Left lobe of liver (tissue), 2 donors: ENCODE results near the gene MPL. TPM values are rescaled to one million over a fixed set of nuclear protein-coding genes. Genes with fewer than 3 reads are reported as not detected.

Source experiments
- ATAC-seq: fragments of 200-7000 bp; cut with Tn5 transposase; one replicate; pipeline ENCODE4 v1.9.1; 2020; ENCODE audit warnings: mild to moderate bottlenecking, moderate library complexity
- DNase-seq: peaks from one replicate; pipeline ENCODE4 v3.0.0-alpha.2; 2020; ENCODE audit warnings: low spot score
- total RNA-seq: library from RNA; stranded (reverse); gene quantifications from one replicate; pipeline ENCODE4 v1.2.1, GENCODE V29; 2021
- donor health status: DM: no; HTN: no; CAD: no; lungs with moderate emphysema.
- donor health status: DM: no; HTN: yes; CAD: no.

Gene MPL
- total RNA-seq, result 0.15 TPM

GRCh38 chr1:43337588-43337987, at the start of gene MPL:
TSS of gene MPL (plus strand) at chr1:43337818. CDS start at chr1:43337849, 31 bp downstream.
- ATAC-seq (no peak), DNase-seq (no peak)

- ATAC-seq, result no peak
- DNase-seq, result no peak
Observed at GRCh38 chr1:43288058-43288784, 49.4 kb upstream of the MPL start.

- DNase-seq (no peak), ATAC-seq (no peak)
Observed at GRCh38 chr1:43288785-43289706, 48.6 kb upstream of the MPL start.

GRCh38 chr1:43292216-43292615, 45.4 kb upstream of the MPL start:
- ATAC-seq, result no peak
- DNase-seq, result no peak

GRCh38 chr1:43292679-43293078, 44.9 kb upstream of the MPL start:
- no peak for DNase-seq
- no peak for ATAC-seq

GRCh38 chr1:43293176-43293575, 44.4 kb upstream of the MPL start:
- no peak for DNase-seq
- no peak for ATAC-seq

- ATAC-seq (no peak), DNase-seq (no peak)
Observed at GRCh38 chr1:43293896-43294760, 43.5 kb upstream of the MPL start.

GRCh38 chr1:43294761-43295160, 42.9 kb upstream of the MPL start:
- ATAC-seq (no peak), DNase-seq (no peak)

GRCh38 chr1:43296207-43296606, 41.4 kb upstream of the MPL start:
- ATAC-seq (no peak), DNase-seq (no peak)

GRCh38 chr1:43298055-43298454, 39.6 kb upstream of the MPL start:
- DNase-seq, result no peak
- no peak for ATAC-seq

- DNase-seq, result no peak
Observed at GRCh38 chr1:43299101-43299500, 38.5 kb upstream of the MPL start.

GRCh38 chr1:43300378-43301094, 37.1 kb upstream of the MPL start, which contains the start of gene TIE1:
TSS of gene TIE1 (plus strand) at chr1:43300982. CDS start at chr1:43301072, 90 bp downstream.
- DNase-seq (no peak), ATAC-seq (peak; percentile 37)

More at GRCh38 chr1:43299101-43299500, 38.5 kb upstream of the MPL start:
- ATAC-seq, result no peak

- DNase-seq (no peak), ATAC-seq (no peak)
Observed at GRCh38 chr1:43302201-43302600, 35.4 kb upstream of the MPL start.

GRCh38 chr1:43302721-43303470, 34.7 kb upstream of the MPL start:
- DNase-seq, result no peak
- ATAC-seq, result no peak

- peak; percentile 64 for DNase-seq
- peak; percentile 88 for ATAC-seq
Observed at GRCh38 chr1:43303471-43304313, 33.9 kb upstream of the MPL start.

- ATAC-seq, result peak; percentile 44
Observed at GRCh38 chr1:43304314-43304681, 33.3 kb upstream of the MPL start.

GRCh38 chr1:43304771-43305300, 32.8 kb upstream of the MPL start:
- ATAC-seq, result no peak
- DNase-seq, result no peak

More at GRCh38 chr1:43304314-43304681, 33.3 kb upstream of the MPL start:
- DNase-seq, result no peak

- no peak for DNase-seq
- no peak for ATAC-seq
Observed at GRCh38 chr1:43305461-43305860, 32.2 kb upstream of the MPL start.
